ENCODE results near the gene PARVG.

PARVG gene

GRCh38 chr22:44246615-44247326, 66.0 kb downstream of the PARVG start:
- TF ChIP-seq CTCF (conservative IDR thresholded peaks at IDR 0.05; ENCODE audit: low read depth, low read length), result no peak
- DNase-seq (ENCODE audit: low read depth), result no peak
- H3K4me3 ChIP-seq (ENCODE audit: low read depth, low read length), result no peak overlapping the region

- H3K4me3 ChIP-seq (ENCODE audit: low read depth, low read length), result no peak overlapping the region
- TF ChIP-seq CTCF (conservative IDR thresholded peaks at IDR 0.05; ENCODE audit: low read depth, low read length), result no peak
- no peak for DNase-seq (ENCODE audit: low read depth)
These were observed 66.6 kb downstream of the PARVG start for GRCh38 chr22:44247346-44247745.

GRCh38 chr22:44247923-44248892, 67.5 kb downstream of the PARVG start:
- TF ChIP-seq CTCF (conservative IDR thresholded peaks at IDR 0.05; ENCODE audit: low read depth, low read length), result no peak
- no peak overlapping the region for H3K4me3 ChIP-seq (ENCODE audit: low read depth, low read length)
- DNase-seq (ENCODE audit: low read depth), result no peak

- TF ChIP-seq CTCF (conservative IDR thresholded peaks at IDR 0.05; ENCODE audit: low read depth, low read length), result no peak
- DNase-seq (ENCODE audit: low read depth), result no peak
- no peak overlapping the region for H3K4me3 ChIP-seq (ENCODE audit: low read depth, low read length)
These were observed 68.2 kb downstream of the PARVG start for GRCh38 chr22:44248926-44249325.

GRCh38 chr22:44249376-44250147, 68.8 kb downstream of the PARVG start:
- TF ChIP-seq CTCF (conservative IDR thresholded peaks at IDR 0.05; ENCODE audit: low read depth, low read length), result no peak
- no peak for DNase-seq (ENCODE audit: low read depth)
- H3K4me3 ChIP-seq (ENCODE audit: low read depth, low read length), result no peak overlapping the region

GRCh38 chr22:44254811-44255210, 74.1 kb downstream of the PARVG start:
- DNase-seq (ENCODE audit: low read depth), result no peak
- H3K4me3 ChIP-seq (ENCODE audit: low read depth, low read length), result no peak overlapping the region
- TF ChIP-seq CTCF (conservative IDR thresholded peaks at IDR 0.05; ENCODE audit: low read depth, low read length), result no peak

Data from choroid plexus epithelial cell (primary cell).